PC-9 (cell line): ENCODE measurements around the gene VILL. TPM values are rescaled to one million over a fixed set of nuclear protein-coding genes. Genes with fewer than 3 reads are reported as not detected.

Experiments used
- BruUV-seq: library from RNA; stranded (reverse); fragments of 400-500 nt; replicated peaks from 2 replicates; lab custom pipeline; 2021; lab: Mats Ljungman, UMichigan
- CTCF ChIA-PET: fragments of 300-600 bp; sonication (Branson Sonifier 250); formaldehyde crosslinking; loops from one replicate; lab custom pipeline; 2022; ENCODE audit warnings: antibody characterized with exemption; lab: Charles Lee
- POLR2A ChIA-PET: fragments of 300-600 bp; sonication (Branson Sonifier 250); formaldehyde crosslinking; loops from one replicate; lab custom pipeline; 2022; ENCODE audit warnings: antibody characterized with exemption; ENCODE audit not compliant: unreplicated experiment; lab: Charles Lee
- DNase-seq, 2 experiments: peaks; one replicate each; pipeline versions ENCODE4 v3.0.0 to v3.0.0-alpha.2; 2015 to 2022; ENCODE audit warnings: mixed read lengths in 1 of 2
- H2AFZ ChIP-seq: fragments of 200-600 bp; sonication (generic); 2 replicates; pipeline ENCODE4 v1.8.1; 2017; ENCODE audit warnings: antibody characterized with exemption
- H3F3A ChIP-seq: fragments of 200-600 bp; sonication (generic); 2 replicates; pipeline ENCODE4 v1.8.1; 2017; ENCODE audit warnings: antibody characterized with exemption, mild to moderate bottlenecking, low read depth; ENCODE audit not compliant: insufficient read depth
- H3K27ac ChIP-seq: fragments of 200-600 bp; sonication (generic); 2 replicates; pipeline ENCODE4 v1.6.1; 2016; ENCODE audit warnings: mixed run types
- H3K27me3 ChIP-seq: fragments of 200-600 bp; sonication (generic); 2 replicates; pipeline ENCODE4 v1.6.1; 2016; ENCODE audit warnings: low read depth, mixed run types; ENCODE audit not compliant: insufficient read depth
- H3K36me3 ChIP-seq: fragments of 200-600 bp; sonication (generic); 2 replicates; pipeline ENCODE4 v1.6.1; 2016; ENCODE audit warnings: low read depth, mixed run types
- H3K4me1 ChIP-seq: fragments of 200-600 bp; sonication (generic); replicated peaks from 2 replicates; pipeline ENCODE4 v1.6.1; 2016; ENCODE audit warnings: mixed run types; ENCODE audit not compliant: insufficient read depth
- H3K4me2 ChIP-seq: fragments of 200-600 bp; sonication (generic); 2 replicates; pipeline ENCODE4 v1.6.1; 2017; ENCODE audit warnings: mixed run types
- H3K4me3 ChIP-seq: fragments of 200-600 bp; sonication (generic); 2 replicates; pipeline ENCODE4 v1.6.1; 2016; ENCODE audit warnings: mixed run types
- H3K79me2 ChIP-seq: fragments of 200-600 bp; sonication (generic); 2 replicates; pipeline ENCODE4 v1.6.1; 2017; ENCODE audit warnings: low read depth, mixed run types
- H3K9me2 ChIP-seq: fragments of 200-600 bp; sonication (generic); 2 replicates; pipeline ENCODE4 v1.8.1; 2017; ENCODE audit warnings: mild to moderate bottlenecking; ENCODE audit not compliant: insufficient read depth
- H3K9me3 ChIP-seq: fragments of 200-600 bp; sonication (generic); 2 replicates; pipeline ENCODE4 v1.8.1; 2016; ENCODE audit warnings: low read depth; ENCODE audit not compliant: insufficient read depth
- H4K20me1 ChIP-seq: fragments of 200-600 bp; sonication (generic); 2 replicates; pipeline ENCODE4 v1.8.1; 2017; ENCODE audit not compliant: insufficient read depth
- EZH2 ChIP-seq: fragments of 200-600 bp; sonication (generic); IDR thresholded peaks from 2 replicates; pipeline ENCODE4 v1.8.0; 2017; ENCODE audit warnings: antibody characterized with exemption, low read depth
- intact Hi-C: fragments of 100-400 bp; cut with micrococcal nuclease; formaldehyde crosslinking; loops from one replicate; pipeline ENCODE4 v1.10.0; 2022; ENCODE audit not compliant: unreplicated experiment
- total RNA-seq: library from RNA; stranded (reverse); gene quantifications from 2 replicates; pipeline ENCODE4 v1.2.3, GENCODE V29; 2021
- TF ChIP-seq, protein P1 (sequence below): fragments of 200-600 bp; sonication (generic); conservative IDR thresholded peaks from 2 replicates; pipeline ENCODE4 v1.6.1; 2017; ENCODE audit warnings: mixed run types, antibody characterized with exemption, mild to moderate bottlenecking, moderate library complexity

Gene VILL
- total RNA-seq, 1 experiment from 2014 or later = 14.7 TPM

DNA sequence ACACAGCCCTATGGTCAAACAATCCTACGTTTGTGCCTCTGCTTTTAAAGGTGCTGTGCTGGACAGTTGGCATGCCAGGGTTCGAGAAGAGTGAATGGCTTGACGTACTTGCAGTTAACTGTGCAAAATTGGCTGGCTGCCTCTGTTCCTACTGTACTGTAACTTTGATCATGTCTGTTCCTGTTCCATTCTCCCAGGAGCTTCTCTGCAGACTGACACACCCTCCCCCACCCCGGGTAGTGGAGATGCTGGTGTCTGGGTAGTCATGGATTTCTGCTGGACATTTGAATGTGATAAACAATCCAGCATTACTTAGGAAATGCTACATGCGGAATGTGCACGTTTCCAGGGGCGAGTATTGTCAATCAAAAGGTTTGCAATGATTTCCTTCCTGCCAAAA lies 6.5 kb upstream of the VILL start:
- Histone ChIP-seq H3K4me2 (no peak overlapping the region), H2AFZ (no peak overlapping the region), H3K4me3 (no peak overlapping the region), H3K9me3 (no peaks in the 10 kb centered on the region), H3K79me2 (no peaks in the 10 kb centered on the region), H3K9me2 (no peaks in the 10 kb centered on the region), H3K27ac (no peak overlapping the region), H4K20me1 (no peaks in the 10 kb centered on the region), H3F3A (peaks cover 12% of the 10 kb centered on the region; the same call in 1 of the 2 replicates), H3K27me3 (no peaks in the 10 kb centered on the region), H3K36me3 (peaks cover 6% of the 10 kb centered on the region; the same call in 1 of the 2 replicates), H3K4me1 (peaks cover 41% of the 10 kb centered on the region)
- DNase-seq = no peak
- intact Hi-C loops = no loop called here
- ChIA-PET CTCF (no interaction called here), POLR2A (no interaction called here)
- no peak for TF ChIP-seq EZH2
- TF ChIP-seq, protein P1, sequence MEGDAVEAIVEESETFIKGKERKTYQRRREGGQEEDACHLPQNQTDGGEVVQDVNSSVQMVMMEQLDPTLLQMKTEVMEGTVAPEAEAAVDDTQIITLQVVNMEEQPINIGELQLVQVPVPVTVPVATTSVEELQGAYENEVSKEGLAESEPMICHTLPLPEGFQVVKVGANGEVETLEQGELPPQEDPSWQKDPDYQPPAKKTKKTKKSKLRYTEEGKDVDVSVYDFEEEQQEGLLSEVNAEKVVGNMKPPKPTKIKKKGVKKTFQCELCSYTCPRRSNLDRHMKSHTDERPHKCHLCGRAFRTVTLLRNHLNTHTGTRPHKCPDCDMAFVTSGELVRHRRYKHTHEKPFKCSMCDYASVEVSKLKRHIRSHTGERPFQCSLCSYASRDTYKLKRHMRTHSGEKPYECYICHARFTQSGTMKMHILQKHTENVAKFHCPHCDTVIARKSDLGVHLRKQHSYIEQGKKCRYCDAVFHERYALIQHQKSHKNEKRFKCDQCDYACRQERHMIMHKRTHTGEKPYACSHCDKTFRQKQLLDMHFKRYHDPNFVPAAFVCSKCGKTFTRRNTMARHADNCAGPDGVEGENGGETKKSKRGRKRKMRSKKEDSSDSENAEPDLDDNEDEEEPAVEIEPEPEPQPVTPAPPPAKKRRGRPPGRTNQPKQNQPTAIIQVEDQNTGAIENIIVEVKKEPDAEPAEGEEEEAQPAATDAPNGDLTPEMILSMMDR = no peak
- BruUV-seq = no TSS peak

DNA sequence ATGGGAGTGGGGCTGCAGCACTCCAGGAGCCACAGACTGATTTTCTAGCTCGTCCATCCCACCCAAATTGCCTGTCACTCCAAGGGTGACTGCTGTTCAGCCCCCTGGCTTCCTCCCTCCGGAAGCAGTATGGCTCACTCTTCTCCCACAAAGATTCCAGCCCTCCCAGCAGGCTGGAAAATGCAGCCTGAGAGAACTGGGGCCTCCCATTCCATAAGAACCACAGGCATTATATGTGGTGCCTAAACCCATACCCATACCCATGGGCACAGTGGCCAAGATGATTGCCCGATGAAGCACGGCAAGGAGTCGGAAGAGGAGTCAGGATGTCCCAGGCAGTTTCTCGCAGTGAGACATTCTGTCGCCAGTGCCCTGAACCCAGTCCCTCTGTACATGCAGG lies 6.0 kb upstream of the VILL start:
- peaks cover 9% of the 10 kb centered on the region; the same call in 1 of the 2 replicates for H3F3A ChIP-seq
- POLR2A ChIA-PET = interaction anchor here (0.7 kb wide), 1 partner anchor 40 kb away, joined by 3 read pairs; no protein-coding TSS in a partner anchor
- intact Hi-C loops = no loop called here
- no peaks in the 10 kb centered on the region for H3K27me3 ChIP-seq
- H2AFZ ChIP-seq = no peak overlapping the region
- no peak overlapping the region for H3K4me2 ChIP-seq
- CTCF ChIA-PET = interaction anchor here (0.6 kb wide), 1 partner anchor 129 kb away, joined by 3 read pairs; no protein-coding TSS in a partner anchor
- H3K4me1 ChIP-seq = peaks cover 47% of the 10 kb centered on the region
- no TSS peak for BruUV-seq
- no peaks in the 10 kb centered on the region for H3K79me2 ChIP-seq
- H3K36me3 ChIP-seq = peaks cover 6% of the 10 kb centered on the region; the same call in 1 of the 2 replicates
- no peak for DNase-seq
- TF ChIP-seq EZH2 = no peak
- TF ChIP-seq, protein P1 = no peak
- H3K9me2 ChIP-seq = no peaks in the 10 kb centered on the region
- H3K9me3 ChIP-seq = no peaks in the 10 kb centered on the region
- no peaks in the 10 kb centered on the region for H4K20me1 ChIP-seq
- no peak overlapping the region for H3K27ac ChIP-seq
- H3K4me3 ChIP-seq = no peak overlapping the region

DNA sequence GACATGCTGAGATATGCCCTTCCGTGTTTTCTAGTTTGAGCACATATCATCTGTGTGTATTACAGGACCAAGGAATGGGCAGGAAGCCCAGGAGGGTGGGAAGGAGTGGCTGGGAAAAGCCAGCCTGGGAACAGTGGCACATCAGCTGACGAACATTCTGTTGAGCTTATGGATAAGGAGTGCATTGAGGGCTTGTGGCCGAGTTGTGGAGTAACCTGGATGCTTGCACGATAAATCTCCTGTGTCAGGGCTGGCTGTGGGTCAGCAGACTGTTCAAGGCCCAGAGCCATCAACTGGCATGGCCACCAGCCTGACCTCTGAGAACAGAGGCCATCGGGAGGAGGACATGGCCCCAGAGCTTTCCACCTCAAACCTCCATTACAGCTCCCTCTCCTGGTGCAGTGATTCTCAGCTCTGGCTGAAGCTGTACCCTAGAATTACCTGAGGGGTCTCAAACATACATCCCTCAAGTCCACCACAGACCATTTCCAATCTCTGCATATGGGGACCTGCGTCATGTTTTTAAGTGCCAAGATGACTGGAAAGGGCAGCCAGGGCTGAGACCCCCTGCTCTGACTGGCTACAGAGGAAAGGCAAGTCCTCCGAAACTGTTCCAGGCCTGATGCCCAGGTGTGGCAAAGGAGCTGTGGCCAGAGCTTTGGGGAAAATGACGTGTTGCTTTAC lies 4.8 kb upstream of the VILL start:
- H3K9me2 ChIP-seq = no peaks in the 10 kb centered on the region
- H3K27ac ChIP-seq = peak overlapping the region; percentile 56
- no TSS peak for BruUV-seq
- no peak for TF ChIP-seq EZH2
- TF ChIP-seq, protein P1 = no peak
- H4K20me1 ChIP-seq = no peaks in the 10 kb centered on the region
- intact Hi-C loops = no loop called here
- H3K4me2 ChIP-seq = peak overlapping the region; percentile 45
- no peaks in the 10 kb centered on the region for H3K27me3 ChIP-seq
- peaks cover 10% of the 10 kb centered on the region; the same call in 1 of the 2 replicates for H3F3A ChIP-seq
- H3K79me2 ChIP-seq = no peaks in the 10 kb centered on the region
- peaks cover 57% of the 10 kb centered on the region for H3K4me1 ChIP-seq
- POLR2A ChIA-PET = interaction anchor here (0.7 kb wide), 1 partner anchor 41 kb away, joined by 3 read pairs; no protein-coding TSS in a partner anchor
- no peaks in the 10 kb centered on the region for H3K9me3 ChIP-seq
- no peak overlapping the region for H3K4me3 ChIP-seq
- no peaks in the 10 kb centered on the region for H3K36me3 ChIP-seq
- no peak overlapping the region for H2AFZ ChIP-seq
- DNase-seq = no peak
- CTCF ChIA-PET = no interaction called here
